ENCODE data around the gene LPAR3.
A peak's percentile ranks its signal among the peaks of the same experiment; 100 is the strongest.

Gene LPAR3

GRCh38 chr1:84899969-84900368, 7.0 kb upstream of the LPAR3 start:
- peak; percentile 87 for DNase-seq

- DNase-seq = no peak
These were observed 3.3 kb upstream of the LPAR3 start for GRCh38 chr1:84896279-84896678.

GRCh38 chr1:84890566-84890965, 2.4 kb downstream of the LPAR3 start:
- no peak for DNase-seq

- DNase-seq = no peak
These were observed 3.6 kb downstream of the LPAR3 start for GRCh38 chr1:84889437-84889836.

GRCh38 chr1:84888753-84889152, 4.3 kb downstream of the LPAR3 start:
- DNase-seq = peak; percentile 22

GRCh38 chr1:84887261-84887934, 5.6 kb downstream of the LPAR3 start:
- no peak for DNase-seq

DNA sequence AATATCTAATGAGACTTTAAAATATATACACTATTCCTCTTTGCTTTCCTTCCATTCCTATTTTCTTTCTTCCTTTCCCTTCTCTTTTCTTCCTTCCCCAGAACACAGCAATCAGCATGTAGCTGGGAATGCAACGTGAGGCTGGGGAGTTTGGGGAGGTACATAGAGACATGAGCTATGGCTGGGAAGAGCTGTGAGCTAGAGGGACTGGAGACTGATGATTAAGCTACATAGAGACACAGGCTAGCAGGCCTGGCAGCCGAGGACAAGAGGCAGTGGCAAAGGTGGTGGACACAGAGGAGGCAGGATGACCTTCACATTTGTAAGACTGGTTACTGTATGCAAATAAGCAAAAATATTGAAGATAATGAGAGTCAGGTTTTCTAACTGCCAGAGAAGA, 7.5 kb downstream of the LPAR3 start:
- no peak for DNase-seq

DNA sequence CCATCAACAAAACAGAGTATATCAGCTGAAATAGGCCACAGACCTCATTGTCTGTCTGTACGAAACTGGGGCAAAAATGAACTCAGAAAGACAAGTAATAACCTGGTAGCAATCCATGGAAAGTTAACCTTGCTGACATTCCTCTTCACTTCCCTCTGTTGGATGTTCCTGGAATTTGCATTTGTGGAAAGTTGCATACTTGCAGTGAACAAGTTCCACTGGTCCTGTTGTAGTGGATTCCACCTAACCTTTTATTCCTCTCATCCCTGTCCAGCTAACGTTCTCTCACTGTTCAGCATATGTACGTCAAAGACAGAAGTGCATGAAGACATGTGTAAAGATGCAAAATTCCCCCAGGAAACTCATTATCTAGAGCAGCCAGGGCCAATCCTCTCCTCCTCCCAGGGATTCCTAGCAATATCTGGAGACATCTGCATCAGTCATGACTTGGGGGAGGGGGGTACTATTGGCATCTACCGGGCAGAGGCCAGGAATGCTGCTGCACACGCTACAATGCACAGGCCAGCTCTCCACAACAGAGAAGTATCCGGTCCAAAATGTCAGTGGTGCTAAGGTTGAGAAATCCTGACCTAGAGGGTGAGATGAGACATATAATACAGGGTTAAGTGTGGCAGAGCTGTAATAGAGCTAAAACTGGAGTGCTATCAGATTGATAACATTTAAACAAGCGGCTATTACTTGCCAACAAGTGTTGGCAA, 8.2 kb downstream of the LPAR3 start:
- no peak for DNase-seq

DNA sequence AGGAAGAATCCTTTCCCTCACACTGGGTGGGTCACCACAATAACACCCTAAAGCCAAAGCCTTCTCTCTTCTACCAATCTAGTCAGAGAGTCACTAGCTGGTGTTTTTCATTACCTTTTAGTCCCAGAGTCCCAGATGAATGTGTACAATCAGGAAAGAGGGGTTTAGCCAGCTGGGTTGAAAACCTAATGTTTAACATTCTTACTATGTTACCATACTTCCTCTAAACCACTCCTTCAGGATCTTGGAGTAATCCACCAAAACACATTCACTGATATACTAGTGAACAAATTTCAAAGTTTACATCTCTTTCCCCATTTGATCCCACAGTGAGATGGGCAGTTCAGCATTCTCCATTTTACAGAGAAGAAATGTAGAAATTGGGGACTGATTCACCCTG, 9.7 kb downstream of the LPAR3 start:
- DNase-seq = no peak

DNA sequence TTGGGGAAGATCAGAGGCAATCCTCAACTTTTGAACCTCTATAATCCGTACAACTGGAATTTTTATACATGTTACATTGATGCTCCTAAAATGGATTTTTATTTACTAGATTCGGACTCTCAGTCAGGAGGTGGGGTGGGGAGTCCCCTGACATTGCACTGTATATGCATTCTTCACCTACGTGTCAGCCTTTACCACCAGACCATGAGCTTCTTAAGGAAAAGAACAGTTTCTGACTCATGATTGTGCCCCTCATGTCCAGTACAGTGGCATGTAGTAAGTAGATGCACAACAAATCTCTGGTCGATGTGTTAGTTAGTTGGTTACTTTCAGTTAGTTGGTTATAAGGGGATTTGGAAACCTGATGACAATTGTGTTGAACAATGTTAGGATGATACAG, 15.4 kb downstream of the LPAR3 start:
- DNase-seq = no peak

DNA sequence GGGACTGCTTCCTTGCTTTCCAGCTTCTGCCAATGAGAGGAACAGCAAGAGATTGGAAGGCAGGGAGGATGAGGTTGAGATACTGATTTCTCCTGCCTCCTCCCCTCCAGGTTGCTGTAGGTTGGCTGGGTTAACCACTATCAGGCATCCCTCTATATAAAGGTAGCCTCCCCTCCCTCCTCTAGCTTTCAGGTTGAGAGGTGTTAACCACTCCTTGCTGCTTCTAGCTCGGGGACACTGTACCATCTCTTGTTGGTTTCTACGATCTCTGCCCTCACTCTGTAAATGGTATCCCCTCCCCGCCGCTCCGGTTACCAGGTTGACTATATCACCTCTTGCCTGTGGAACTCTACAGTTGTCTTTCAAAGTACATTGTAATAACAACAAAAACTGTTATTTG, 16.7 kb downstream of the LPAR3 start:
- DNase-seq = no peak

GRCh38 chr1:84873366-84873765, 19.6 kb downstream of the LPAR3 start:
- no peak for DNase-seq

- no peak for DNase-seq
These were observed 20.2 kb downstream of the LPAR3 start for GRCh38 chr1:84872696-84873355.

DNA sequence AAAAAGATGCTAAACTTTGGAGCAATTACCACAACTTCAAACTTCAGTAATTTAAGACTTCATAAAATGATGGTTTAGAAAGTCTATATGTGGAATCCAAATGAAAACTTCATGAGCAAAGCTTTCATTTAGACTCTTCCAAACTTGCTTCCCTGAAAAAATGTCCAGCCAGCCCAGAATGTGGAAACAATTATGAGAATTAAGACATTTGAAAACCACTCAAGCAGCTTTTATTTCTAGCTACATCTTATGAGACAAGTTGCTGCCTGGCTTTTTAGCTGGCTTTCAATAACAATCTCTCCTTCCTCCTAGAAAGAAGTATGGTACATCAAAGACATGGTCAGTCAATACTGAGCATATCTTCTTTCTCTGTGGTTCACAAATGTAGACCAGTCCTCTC, 21.8 kb downstream of the LPAR3 start:
- no peak for DNase-seq

- DNase-seq = no peak
These were observed 22.4 kb downstream of the LPAR3 start for GRCh38 chr1:84870591-84870990.

- DNase-seq = no peak
These were observed 23.3 kb downstream of the LPAR3 start for GRCh38 chr1:84869720-84870119.

GRCh38 chr1:84862810-84863251, 30.2 kb downstream of the LPAR3 start:
- no peak for DNase-seq

DNA sequence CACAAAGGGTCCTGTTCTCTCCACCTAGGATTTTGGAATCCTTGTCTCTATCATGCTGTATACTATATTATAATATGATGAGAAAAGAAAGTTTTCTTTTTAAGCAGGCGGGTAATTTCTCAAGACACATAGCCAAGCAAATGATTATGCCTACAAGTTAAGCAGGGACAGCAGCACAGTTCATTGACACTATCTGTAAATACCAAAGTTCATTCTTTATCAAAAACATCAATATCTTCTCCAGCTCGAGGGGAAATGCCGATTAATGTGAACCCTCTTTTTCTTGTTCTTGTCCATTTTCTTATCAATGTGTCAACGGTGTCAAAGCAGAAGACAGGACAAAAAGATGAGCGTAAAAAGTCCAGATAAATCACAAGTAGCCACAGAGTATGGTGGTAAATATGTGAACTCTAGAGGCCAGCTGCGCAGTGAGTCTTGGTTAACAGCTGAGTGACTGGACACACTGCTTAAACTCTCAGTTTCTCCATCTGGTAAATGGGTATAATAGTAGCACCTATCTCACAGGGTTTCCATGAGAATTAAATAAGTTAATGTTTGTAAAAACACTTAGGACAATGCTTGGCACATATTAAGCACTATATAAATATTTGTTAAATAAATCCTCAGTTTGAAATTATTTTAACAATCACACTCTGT, 30.9 kb downstream of the LPAR3 start:
- DNase-seq = no peak

DNA sequence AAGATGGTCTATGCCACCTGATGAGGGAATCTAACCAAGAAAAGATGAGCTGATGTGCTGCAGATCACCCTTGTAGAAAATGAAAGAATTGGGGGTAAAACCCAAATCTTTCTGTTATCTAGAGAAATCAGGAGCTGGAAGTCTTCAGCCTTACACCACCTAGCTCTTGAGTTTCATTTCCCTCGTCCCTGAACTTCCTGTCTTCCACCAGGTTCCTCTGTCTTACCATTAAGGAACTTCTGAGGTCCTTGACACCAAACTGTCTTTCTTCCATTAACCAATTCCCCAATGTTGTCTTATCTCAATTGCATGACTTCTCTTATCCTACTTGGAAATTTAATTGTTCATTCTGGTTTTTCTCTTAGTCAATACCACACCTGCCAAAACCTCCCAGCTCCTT, 31.5 kb downstream of the LPAR3 start:
- DNase-seq = no peak

- no peak for DNase-seq
These were observed 33.1 kb downstream of the LPAR3 start for GRCh38 chr1:84859866-84860265.

- no peak for DNase-seq
These were observed 35.1 kb downstream of the LPAR3 start for GRCh38 chr1:84857906-84858305.

DNA sequence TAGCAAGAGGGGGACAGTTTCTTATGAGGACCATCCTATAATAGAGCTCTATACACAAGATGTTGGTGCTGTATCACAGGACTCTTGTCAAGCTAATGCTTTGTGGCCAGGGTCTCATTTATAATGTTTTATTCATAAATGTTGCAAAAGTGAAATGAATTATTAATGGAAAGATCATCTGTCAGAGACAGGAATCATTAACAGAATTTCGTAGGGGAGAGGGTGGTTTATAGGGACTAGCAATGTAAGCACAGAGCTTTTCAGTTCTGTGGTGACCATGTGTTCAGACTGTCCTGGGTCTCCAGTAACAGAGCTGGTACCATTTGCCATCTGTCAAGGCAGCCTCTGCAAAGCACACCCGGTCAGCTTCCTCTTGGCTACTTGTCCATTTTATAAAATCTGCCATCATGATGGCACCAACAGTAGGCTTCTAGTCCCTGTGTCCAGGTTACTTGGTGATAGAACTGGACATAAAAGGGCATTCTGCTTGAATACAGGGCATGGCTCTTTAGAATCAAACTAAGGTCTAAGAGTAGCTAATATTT, 36.2 kb downstream of the LPAR3 start:
- no peak for DNase-seq
